Heart left ventricle (tissue), 16 donors: ENCODE data around the gene OMG. TPM values are rescaled to one million over a fixed set of nuclear protein-coding genes. Genes with fewer than 3 reads are reported as not detected.

Experiments used
- ATAC-seq, 4 donors: fragments of 200-7000 bp; cut with Tn5 transposase; one replicate each; pipeline ENCODE4 v1.9.1; 2020 to 2022; ENCODE audit warnings: moderate library complexity in 4 of 4, mild to moderate bottlenecking in 3 of 4, moderate number of reproducible peaks in 1 of 4
- DNase-seq, 5 donors: peaks; one replicate each; pipeline ENCODE4 v3.0.0-alpha.2; 2020
- H3K27ac ChIP-seq, 12 donors: fragments of 200-600 bp; sonication (generic) in 4 of 12; one replicate each; pipeline versions ENCODE4 v1.5.0 to v1.8.0; 2016 to 2022; ENCODE audit warnings: mild to moderate bottlenecking in 2 of 12
- H3K27me3 ChIP-seq, 9 donors: fragments of 200-600 bp; sonication (generic) in 2 of 9; one replicate each; pipeline versions ENCODE4 v1.5.1 to v1.8.0; 2016 to 2022; ENCODE audit warnings: mild to moderate bottlenecking in 3 of 9
- H3K36me3 ChIP-seq, 9 donors: fragments of 200-600 bp; sonication (generic) in 2 of 9; one replicate each; pipeline versions ENCODE4 v1.5.0 to v1.8.0; 2018 to 2022; ENCODE audit warnings: mild to moderate bottlenecking in 2 of 9
- H3K4me1 ChIP-seq, 12 donors: fragments of 200-600 bp; sonication (generic) in 4 of 12; one replicate each; pipeline versions ENCODE4 v1.5.0 to v1.8.0; 2016 to 2022; ENCODE audit warnings: mild to moderate bottlenecking in 3 of 12
- H3K4me3 ChIP-seq, 12 donors: fragments of 200-600 bp; sonication (generic) in 4 of 12; one replicate each; pipeline versions ENCODE4 v1.5.0 to v1.8.0; 2017 to 2022; ENCODE audit warnings: mild to moderate bottlenecking in 9 of 12, moderate library complexity in 4 of 12
- H3K9me3 ChIP-seq, 12 donors: fragments of 200-600 bp; sonication (generic) in 4 of 12; one replicate each; pipeline versions ENCODE4 v1.5.0 to v1.8.0; 2016 to 2022; ENCODE audit warnings: mild to moderate bottlenecking in 1 of 12
- CTCF ChIP-seq, 12 donors: fragments of 200-600 bp; sonication (generic) in 4 of 12; IDR thresholded peaks; one replicate each; pipeline versions ENCODE4 v1.5.0 to v1.8.0; 2018 to 2022; ENCODE audit warnings: antibody characterized with exemption in 12 of 12, mild to moderate bottlenecking in 5 of 12
- POLR2A ChIP-seq, 2 donors: fragments of 450-650 bp; IDR thresholded peaks; one replicate each; pipeline ENCODE4 v1.6.1; 2017; ENCODE audit warnings: antibody characterized with exemption in 2 of 2, mild to moderate bottlenecking in 2 of 2, moderate library complexity in 2 of 2
- WGBS, 4 donors: extraction: QIAGEN DNeasy Blood & Tissue Kit in 2 of 4; methylation state at CpG; one replicate each; pipeline versions ENCODE4 v1.1.5 to v1.1.7; 2013 to 2018; 5-methylcytosine and 5-hydroxymethylcytosine counted together
- intact Hi-C, 10 donors: fragments of 100-400 bp; cut with DNase I; formaldehyde crosslinking; loops; one replicate each; pipeline versions ENCODE4 v1.11.1 to v1.14.2; 2022
- polyA plus RNA-seq, 2 donors: library from polyadenylated mRNA; stranded (reverse); fragments of 200-250 nt; gene quantifications; one replicate each; pipeline ENCODE4 v1.2.3, GENCODE V29; 2013
- total RNA-seq, 9 donors: library from RNA; depleted of rRNA in 2 of 9; stranded (reverse); fragments of >200 nt in 2 of 9; fragmentation: NEBNext Ultra II Directional in 3 of 9; extraction: Animal tissue kit (Norgen Biotek cat#: 25700) in 3 of 9; gene quantifications; one replicate each; pipeline versions ENCODE4 v1.1.0 to v1.2.4, GENCODE V29; 2016 to 2023
- donor health status: ischemic (EF 13 %, LVEDD 7.1; RV severe dilation, severe dysfunction).
- donor health status: healthy with polysubstance abuse.
- donor health status: DM: no; HTN: yes; CAD: no.
- donor health status: DM: no; HTN: no; CAD: no.
- donor health status: ischemic (EF 25% LVEDD 6.9; RV normal size, moderate dysfunction).
- donor health status: ischemic (EF 25% LVEDD 5.7; RV mildly dilated, moderate dysfunction).
- donor health status: healthy.
- donor health status: DM: yes; HTN: yes; CAD: no.
- donor health status: ischemic (EF 35%, LVEDD 5.7; RV mildly dilated, moderate dysfunction).
- donor health status: nonischemic (EF 11% LVEDD 7.7; RV severe dilation, severe dysfunction).
- donor health status: DM: yes; HTN: yes; CAD: no.
- donor health status: PGD.
- donor health status: ischemic (EF 29% LVEDD 5.4; RV normal size, mild dysfunction).
- donor health status: nonischemic (EF 23%, LVEDD 6.1; RV moderate dilation, normal function).

Gene OMG
- total and polyA plus RNA-seq, 11 donors = 0.14 to 2.2 (median 0.56) TPM; not detected in 6

- DNase-seq (no peak), ATAC-seq (no peak)
- H3K27me3 ChIP-seq = no peaks in the 10 kb centered on the region
- 30 to 76% (median 62%) methylated on average over 2 of the region's 2 CpGs for WGBS, 4 donors
- intact Hi-C loops = no loop called here
- H3K36me3 ChIP-seq = peaks cover 0 to 19% (median 0%) of the 10 kb centered on the region in 9 donors
- H3K4me3 ChIP-seq = peak overlapping the region in 3 of 12 donors; percentile 6 to 61 (median 41)
- H3K9me3 ChIP-seq = no peaks in the 10 kb centered on the region
- TF ChIP-seq POLR2A (IDR thresholded peaks at IDR 0.05) (no peak), CTCF (IDR thresholded peaks at IDR 0.05) (no peak)
- H3K27ac ChIP-seq = peak overlapping the region in 2 of 12 donors; percentile 47 to 88
- H3K4me1 ChIP-seq = peaks cover 0 to 47% (median 0%) of the 10 kb centered on the region in 12 donors
Measured at GRCh38 chr17:31310260-31310659, 13.2 kb upstream of the OMG start.

- peak overlapping the region in 2 of 12 donors; percentile 41 to 61 for H3K4me3 ChIP-seq
- no peak for DNase-seq
- H3K27ac ChIP-seq = peak overlapping the region in 2 of 12 donors; percentile 47 to 88
- intact Hi-C loops = no loop called here
- H3K36me3 ChIP-seq = peaks cover 0 to 26% (median 3%) of the 10 kb centered on the region in 9 donors
- H3K4me1 ChIP-seq = peaks cover 0 to 40% (median 0%) of the 10 kb centered on the region in 12 donors
- no peaks in the 10 kb centered on the region for H3K27me3 ChIP-seq
- peak in 3 of 4 donors; percentile 37 to 45 (median 41) for ATAC-seq
- H3K9me3 ChIP-seq = no peaks in the 10 kb centered on the region
- 83 to 92% (median 91%) methylated on average over 2 of the region's 2 CpGs for WGBS, 4 donors
- TF ChIP-seq POLR2A (IDR thresholded peaks at IDR 0.05) (no peak), CTCF (IDR thresholded peaks at IDR 0.05) (no peak)
Measured at GRCh38 chr17:31309556-31309955, 12.5 kb upstream of the OMG start.

- peak in 2 of 4 donors; percentile 39 to 62 for ATAC-seq
- TF ChIP-seq POLR2A (IDR thresholded peaks at IDR 0.05) (no peak), CTCF (IDR thresholded peaks at IDR 0.05) (no peak)
- WGBS, 4 donors = 79 to 88% (median 82%) methylated on average over 5 of the region's 5 CpGs
- H3K4me1 ChIP-seq = peaks cover 0 to 35% (median 0%) of the 10 kb centered on the region in 12 donors
- no peak for DNase-seq
- H3K9me3 ChIP-seq = no peaks in the 10 kb centered on the region
- H3K36me3 ChIP-seq = peaks cover 0 to 34% (median 3%) of the 10 kb centered on the region in 9 donors
- H3K27ac ChIP-seq = peak overlapping the region in 3 of 12 donors; percentile 7 to 88 (median 47)
- intact Hi-C loops = no loop called here
- peak overlapping the region in 2 of 12 donors; percentile 10 to 61 for H3K4me3 ChIP-seq
- H3K27me3 ChIP-seq = no peaks in the 10 kb centered on the region
Measured at GRCh38 chr17:31308372-31309334, 11.6 kb upstream of the OMG start.

- Histone ChIP-seq H3K9me3 (no peaks in the 10 kb centered on the region), H3K4me3 (peak overlapping the region in 1 of 12 donors; percentile 30), H3K4me1 (peaks cover 0 to 35% (median 0%) of the 10 kb centered on the region in 12 donors), H3K27me3 (no peaks in the 10 kb centered on the region), H3K36me3 (peaks cover 0 to 34% (median 3%) of the 10 kb centered on the region in 9 donors), H3K27ac (peak overlapping the region in 1 of 12 donors; percentile 88)
- TF ChIP-seq CTCF (IDR thresholded peaks at IDR 0.05) (no peak), POLR2A (IDR thresholded peaks at IDR 0.05) (no peak)
- no peak for DNase-seq
- 89 to 98% (median 93%) methylated on average over 1 of the region's 1 CpG for WGBS, 4 donors
- intact Hi-C loops = no loop called here
- ATAC-seq = no peak
Measured at GRCh38 chr17:31307640-31308039, 10.6 kb upstream of the OMG start.
